Measurements from ENCODE around the gene TSKS.

The TSKS gene, protein sequence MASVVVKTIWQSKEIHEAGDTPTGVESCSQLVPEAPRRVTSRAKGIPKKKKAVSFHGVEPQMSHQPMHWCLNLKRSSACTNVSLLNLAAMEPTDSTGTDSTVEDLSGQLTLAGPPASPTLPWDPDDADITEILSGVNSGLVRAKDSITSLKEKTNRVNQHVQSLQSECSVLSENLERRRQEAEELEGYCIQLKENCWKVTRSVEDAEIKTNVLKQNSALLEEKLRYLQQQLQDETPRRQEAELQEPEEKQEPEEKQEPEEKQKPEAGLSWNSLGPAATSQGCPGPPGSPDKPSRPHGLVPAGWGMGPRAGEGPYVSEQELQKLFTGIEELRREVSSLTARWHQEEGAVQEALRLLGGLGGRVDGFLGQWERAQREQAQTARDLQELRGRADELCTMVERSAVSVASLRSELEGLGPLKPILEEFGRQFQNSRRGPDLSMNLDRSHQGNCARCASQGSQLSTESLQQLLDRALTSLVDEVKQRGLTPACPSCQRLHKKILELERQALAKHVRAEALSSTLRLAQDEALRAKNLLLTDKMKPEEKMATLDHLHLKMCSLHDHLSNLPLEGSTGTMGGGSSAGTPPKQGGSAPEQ

DNA sequence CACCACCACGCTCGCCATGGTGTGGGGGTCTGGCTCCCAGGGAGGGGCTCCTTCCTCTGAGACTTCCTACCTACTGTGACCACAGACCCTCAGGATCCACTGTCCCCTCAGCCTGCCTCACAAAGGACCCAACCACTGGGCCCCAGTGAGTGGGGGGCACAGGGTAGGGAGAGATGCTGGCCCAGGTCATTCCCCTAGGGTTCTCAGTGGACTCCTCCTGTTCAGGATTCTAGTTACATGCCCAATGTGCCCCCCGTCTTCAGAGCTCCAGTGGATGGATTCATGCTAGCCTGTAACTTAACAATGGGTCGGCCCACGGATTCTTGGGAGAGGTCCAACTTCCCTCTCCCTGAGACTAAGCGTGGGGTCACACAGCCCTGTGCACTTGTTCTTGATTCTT is at the start of gene TSKS:
Gene TSKS (minus strand): TSS at position 77 of the 400 bp plus-strand sequence. CDS start 59 bp downstream, at position 18.
- no peak within 1 kb of the TSS for H2AFZ ChIP-seq (ENCODE audit: low read depth, low read length)
- no peak within 1 kb of the TSS for H3K27ac ChIP-seq (ENCODE audit: low read length)
- peaks cover 2% of the 10 kb centered on the region; the same call in 1 of the 2 replicates for H4K20me1 ChIP-seq (ENCODE audit: insufficient read depth, low read length)
- no peak within 1 kb of the TSS for H3K9ac ChIP-seq (ENCODE audit: low read length)
- H3K4me3 ChIP-seq (ENCODE audit: low read length): no peak within 1 kb of the TSS
- no peaks in the 10 kb centered on the region for H3K9me3 ChIP-seq (ENCODE audit: insufficient read depth, low read length)
- TF ChIP-seq CTCF (IDR thresholded peaks at IDR 0.05; ENCODE audit: low read depth, low read length) (no peak), EZH2phosphoT487 (IDR thresholded peaks at IDR 0.05; ENCODE audit: low read depth) (no peak)
- H3K4me1 ChIP-seq (ENCODE audit: low read length): peaks cover 14% of the 10 kb centered on the region
- H3K79me2 ChIP-seq (ENCODE audit: low read length): peaks cover 12% of the 10 kb centered on the region
- H3K27me3 ChIP-seq (ENCODE audit: low read depth, low read length): no peaks in the 10 kb centered on the region
- H3K4me2 ChIP-seq (ENCODE audit: low read length): no peak within 1 kb of the TSS
- no peaks in the 10 kb centered on the region for H3K36me3 ChIP-seq (replicated peaks; ENCODE audit: low read depth, low read length)

GRCh38 chr19:49812452-49812996 is 49.4 kb upstream of the TSKS start:
- no peaks in the 10 kb centered on the region for H3K27me3 ChIP-seq (ENCODE audit: low read depth, low read length)
- H3K4me1 ChIP-seq (ENCODE audit: low read length): peaks cover 15% of the 10 kb centered on the region
- H3K4me3 ChIP-seq (ENCODE audit: low read length): peak overlapping the region; percentile 91
- H4K20me1 ChIP-seq (ENCODE audit: insufficient read depth, low read length): no peaks in the 10 kb centered on the region
- TF ChIP-seq CTCF (IDR thresholded peaks at IDR 0.05; ENCODE audit: low read depth, low read length) (no peak), EZH2phosphoT487 (IDR thresholded peaks at IDR 0.05; ENCODE audit: low read depth) (no peak)
- peaks cover 7% of the 10 kb centered on the region for H3K36me3 ChIP-seq (replicated peaks; ENCODE audit: low read depth, low read length)
- H3K9me3 ChIP-seq (ENCODE audit: insufficient read depth, low read length): no peaks in the 10 kb centered on the region
- H3K4me2 ChIP-seq (ENCODE audit: low read length): peak overlapping the region; percentile 88
- peak overlapping the region; percentile 82 for H3K27ac ChIP-seq (ENCODE audit: low read length)
- H2AFZ ChIP-seq (ENCODE audit: low read depth, low read length): peak overlapping the region; percentile 89
- no peaks in the 10 kb centered on the region for H3K79me2 ChIP-seq (ENCODE audit: low read length)
- peak overlapping the region; percentile 85 for H3K9ac ChIP-seq (ENCODE audit: low read length)

GRCh38 chr19:49811328-49811727 is 48.2 kb upstream of the TSKS start:
- H3K4me1 ChIP-seq (ENCODE audit: low read length): peaks cover 27% of the 10 kb centered on the region
- no peak overlapping the region for H3K27ac ChIP-seq (ENCODE audit: low read length)
- no peak overlapping the region for H3K9ac ChIP-seq (ENCODE audit: low read length)
- no peaks in the 10 kb centered on the region for H3K27me3 ChIP-seq (ENCODE audit: low read depth, low read length)
- H3K9me3 ChIP-seq (ENCODE audit: insufficient read depth, low read length): no peaks in the 10 kb centered on the region
- H2AFZ ChIP-seq (ENCODE audit: low read depth, low read length): no peak overlapping the region
- peaks cover 11% of the 10 kb centered on the region for H3K36me3 ChIP-seq (replicated peaks; ENCODE audit: low read depth, low read length)
- H3K4me3 ChIP-seq (ENCODE audit: low read length): no peak overlapping the region
- H3K4me2 ChIP-seq (ENCODE audit: low read length): no peak overlapping the region
- H3K79me2 ChIP-seq (ENCODE audit: low read length): no peaks in the 10 kb centered on the region
- TF ChIP-seq EZH2phosphoT487 (IDR thresholded peaks at IDR 0.05; ENCODE audit: low read depth) (no peak), CTCF (IDR thresholded peaks at IDR 0.05; ENCODE audit: low read depth, low read length) (no peak)
- H4K20me1 ChIP-seq (ENCODE audit: insufficient read depth, low read length): no peaks in the 10 kb centered on the region

- no peaks in the 10 kb centered on the region for H3K9me3 ChIP-seq (ENCODE audit: insufficient read depth, low read length)
- peaks cover 30% of the 10 kb centered on the region for H3K4me1 ChIP-seq (ENCODE audit: low read length)
- H4K20me1 ChIP-seq (ENCODE audit: insufficient read depth, low read length): no peaks in the 10 kb centered on the region
- peaks cover 18% of the 10 kb centered on the region for H3K36me3 ChIP-seq (replicated peaks; ENCODE audit: low read depth, low read length)
- no peak overlapping the region for H3K9ac ChIP-seq (ENCODE audit: low read length)
- no peaks in the 10 kb centered on the region for H3K79me2 ChIP-seq (ENCODE audit: low read length)
- H3K27ac ChIP-seq (ENCODE audit: low read length): no peak overlapping the region
- no peak for TF ChIP-seq CTCF (IDR thresholded peaks at IDR 0.05; ENCODE audit: low read depth, low read length)
- TF ChIP-seq EZH2phosphoT487 (IDR thresholded peaks at IDR 0.05; ENCODE audit: low read depth): no peak
- no peaks in the 10 kb centered on the region for H3K27me3 ChIP-seq (ENCODE audit: low read depth, low read length)
- H2AFZ ChIP-seq (ENCODE audit: low read depth, low read length): no peak overlapping the region
- H3K4me3 ChIP-seq (ENCODE audit: low read length): no peak overlapping the region
- H3K4me2 ChIP-seq (ENCODE audit: low read length): no peak overlapping the region
Measured at GRCh38 chr19:49809941-49810389, 46.9 kb upstream of the TSKS start.

Measured in OCI-LY3 (cell line).